Measurements from ENCODE around the gene CABP4.

Gene CABP4

GRCh38 chr11:67410369-67410831 lies 44.8 kb upstream of the CABP4 start:
- no peaks in the 10 kb centered on the region for H3K79me2 ChIP-seq (ENCODE audit: insufficient read depth, low read depth)
- H3K4me3 ChIP-seq (IDR thresholded peaks at IDR 0.05; ENCODE audit: insufficient read depth, low read depth, low read length) = no peak overlapping the region
- H3K27ac ChIP-seq = no peak overlapping the region
- TF ChIP-seq CTCF (conservative IDR thresholded peaks at IDR 0.05; ENCODE audit: low read depth, low read length) = no peak
- H2AFZ ChIP-seq (ENCODE audit: low read depth) = no peak overlapping the region
- H3K36me3 ChIP-seq (ENCODE audit: insufficient read depth) = no peaks in the 10 kb centered on the region
- H3K27me3 ChIP-seq (ENCODE audit: insufficient read depth, low read depth) = peaks cover 16% of the 10 kb centered on the region; the same call in 1 of the 2 replicates
- no peaks in the 10 kb centered on the region for H3K4me1 ChIP-seq (ENCODE audit: low read depth, poor library complexity, severe bottlenecking)
- H3K9ac ChIP-seq = no peak overlapping the region
- H3K4me2 ChIP-seq = no peak overlapping the region
- no peaks in the 10 kb centered on the region for H4K20me1 ChIP-seq (ENCODE audit: insufficient read depth)

GRCh38 chr11:67410984-67411784 lies 44.0 kb upstream of the CABP4 start:
- Histone ChIP-seq H3K27me3 (ENCODE audit: insufficient read depth, low read depth) (peaks cover 16% of the 10 kb centered on the region; the same call in 1 of the 2 replicates), H3K9ac (no peak overlapping the region), H3K27ac (no peak overlapping the region), H3K36me3 (ENCODE audit: insufficient read depth) (no peaks in the 10 kb centered on the region), H3K4me3 (IDR thresholded peaks at IDR 0.05; ENCODE audit: insufficient read depth, low read depth, low read length) (no peak overlapping the region), H3K4me1 (ENCODE audit: low read depth, poor library complexity, severe bottlenecking) (no peaks in the 10 kb centered on the region), H3K4me2 (no peak overlapping the region), H3K79me2 (ENCODE audit: insufficient read depth, low read depth) (no peaks in the 10 kb centered on the region), H4K20me1 (ENCODE audit: insufficient read depth) (no peaks in the 10 kb centered on the region), H2AFZ (ENCODE audit: low read depth) (no peak overlapping the region)
- TF ChIP-seq CTCF (conservative IDR thresholded peaks at IDR 0.05; ENCODE audit: low read depth, low read length) = no peak

GRCh38 chr11:67411785-67412152 lies 43.4 kb upstream of the CABP4 start:
- H3K4me2 ChIP-seq = no peak overlapping the region
- peaks cover 16% of the 10 kb centered on the region; the same call in 1 of the 2 replicates for H3K27me3 ChIP-seq (ENCODE audit: insufficient read depth, low read depth)
- TF ChIP-seq CTCF (conservative IDR thresholded peaks at IDR 0.05; ENCODE audit: low read depth, low read length) = no peak
- no peaks in the 10 kb centered on the region for H3K79me2 ChIP-seq (ENCODE audit: insufficient read depth, low read depth)
- no peaks in the 10 kb centered on the region for H3K4me1 ChIP-seq (ENCODE audit: low read depth, poor library complexity, severe bottlenecking)
- H3K27ac ChIP-seq = no peak overlapping the region
- no peak overlapping the region for H3K9ac ChIP-seq
- H2AFZ ChIP-seq (ENCODE audit: low read depth) = no peak overlapping the region
- H3K4me3 ChIP-seq (IDR thresholded peaks at IDR 0.05; ENCODE audit: insufficient read depth, low read depth, low read length) = no peak overlapping the region
- H3K36me3 ChIP-seq (ENCODE audit: insufficient read depth) = no peaks in the 10 kb centered on the region
- H4K20me1 ChIP-seq (ENCODE audit: insufficient read depth) = no peaks in the 10 kb centered on the region

GRCh38 chr11:67412495-67413179 lies 42.5 kb upstream of the CABP4 start:
- H3K27me3 ChIP-seq (ENCODE audit: insufficient read depth, low read depth) = peaks cover 16% of the 10 kb centered on the region; the same call in 1 of the 2 replicates
- no peak overlapping the region for H3K27ac ChIP-seq

More at GRCh38 chr11:67412495-67413179, 42.5 kb upstream of the CABP4 start:
- Histone ChIP-seq H3K9ac (no peak overlapping the region), H3K4me2 (no peak overlapping the region), H3K4me3 (IDR thresholded peaks at IDR 0.05; ENCODE audit: insufficient read depth, low read depth, low read length) (no peak overlapping the region), H3K79me2 (ENCODE audit: insufficient read depth, low read depth) (no peaks in the 10 kb centered on the region), H3K4me1 (ENCODE audit: low read depth, poor library complexity, severe bottlenecking) (no peaks in the 10 kb centered on the region), H2AFZ (ENCODE audit: low read depth) (no peak overlapping the region), H4K20me1 (ENCODE audit: insufficient read depth) (no peaks in the 10 kb centered on the region), H3K36me3 (ENCODE audit: insufficient read depth) (no peaks in the 10 kb centered on the region)
- TF ChIP-seq CTCF (conservative IDR thresholded peaks at IDR 0.05; ENCODE audit: low read depth, low read length) = no peak

All from KMS-11 (cell line).